Neural cell (in vitro differentiated cells): ENCODE results near the gene BTN2A1.

Source experiments
- CTCF ChIP-seq: fragments of 450-650 bp; IDR thresholded peaks from 2 replicates; pipeline ENCODE4 v1.5.1; 2014; ENCODE audit warnings: antibody characterized with exemption, mild to moderate bottlenecking, moderate library complexity; ENCODE audit not compliant: poor library complexity, severe bottlenecking
- EP300 ChIP-seq: fragments of 450-650 bp; conservative IDR thresholded peaks from 2 replicates; pipeline ENCODE4 v1.6.1; 2014; ENCODE audit warnings: antibody characterized with exemption, mild to moderate bottlenecking, moderate library complexity; ENCODE audit not compliant: poor library complexity, severe bottlenecking
- EZH2 ChIP-seq: fragments of 200-600, 300-800 bp; shearing (Covaris generic), sonication (generic); IDR thresholded peaks from 2 replicates; pipeline ENCODE4 v1.6.1; 2014; ENCODE audit warnings: antibody characterized with exemption, low read length, borderline replicate concordance, mild to moderate bottlenecking; ENCODE audit not compliant: insufficient read depth, poor library complexity, severe bottlenecking
- POLR2AphosphoS5 ChIP-seq: IDR thresholded peaks from 2 replicates; pipeline ENCODE4 v1.6.1; 2012
- REST ChIP-seq: IDR thresholded peaks from 2 replicates; pipeline ENCODE4 v1.6.1; 2012; ENCODE audit warnings: borderline replicate concordance
- SMC3 ChIP-seq: fragments of 450-650 bp; conservative IDR thresholded peaks from 2 replicates; pipeline ENCODE4 v1.6.1; 2014; ENCODE audit warnings: antibody characterized with exemption, mild to moderate bottlenecking, moderate library complexity; ENCODE audit not compliant: poor library complexity
- TAF1 ChIP-seq: IDR thresholded peaks from 2 replicates; pipeline ENCODE4 v1.6.1; 2012; ENCODE audit warnings: low read depth

- TF ChIP-seq CTCF (no peak), EP300 (no peak), POLR2AphosphoS5 (no peak), TAF1 (no peak), SMC3 (no peak), REST (no peak), EZH2 (no peak)
Measured at GRCh38 chr6:26475823-26476729, 18.3 kb downstream of the BTN2A1 start.
